SU-DHL-6 (cell line): ENCODE measurements around the gene IFRD2.
A peak's percentile ranks its signal among the peaks of the same experiment; 100 is the strongest.

Experiments
- H2AFZ ChIP-seq: fragments of 200-600 bp; sonication (generic); 2 replicates; pipeline ENCODE4 v1.6.1; 2014; ENCODE audit warnings: low read depth, mild to moderate bottlenecking, moderate library complexity, mixed read lengths, antibody characterized with exemption, low read length; ENCODE audit not compliant: severe bottlenecking
- H3F3A ChIP-seq: fragments of 200-600 bp; shearing (Covaris generic); 2 replicates; pipeline ENCODE4 v1.6.0; 2016; ENCODE audit warnings: antibody characterized with exemption, mild to moderate bottlenecking; ENCODE audit not compliant: insufficient read depth
- H3K27ac ChIP-seq: fragments of 200-600 bp; sonication (generic); 2 replicates; pipeline ENCODE4 v1.5.1; 2016; ENCODE audit warnings: low read depth, mild to moderate bottlenecking, low read length, moderate library complexity, mixed read lengths
- H3K27me3 ChIP-seq: fragments of 200-600 bp; sonication (generic), shearing (Covaris generic); 2 replicates; pipeline ENCODE4 v1.6.0; 2014; ENCODE audit warnings: mild to moderate bottlenecking, low read length
- H3K36me3 ChIP-seq: fragments of 200-600 bp; sonication (generic); 2 replicates; pipeline ENCODE4 v1.6.1; 2014; ENCODE audit warnings: mild to moderate bottlenecking, low read length, mixed read lengths
- H3K4me2 ChIP-seq: fragments of 300-600, 200-600 bp; shearing (Covaris generic), sonication (generic); 2 replicates; pipeline ENCODE4 v1.6.0; 2014; ENCODE audit warnings: low read length, low read depth, mild to moderate bottlenecking; ENCODE audit not compliant: poor library complexity, severe bottlenecking
- H3K4me3 ChIP-seq: fragments of 200-600 bp; sonication (generic); 2 replicates; pipeline ENCODE4 v1.5.1; 2014; ENCODE audit warnings: antibody characterized with exemption, low read length, mild to moderate bottlenecking, mixed read lengths; ENCODE audit not compliant: insufficient read depth, poor library complexity, severe bottlenecking
- H3K79me2 ChIP-seq: fragments of 200-600 bp; sonication (generic); 2 replicates; pipeline ENCODE4 v1.6.1; 2014; ENCODE audit warnings: mild to moderate bottlenecking, low read length, moderate library complexity; ENCODE audit not compliant: insufficient read depth
- H3K9ac ChIP-seq: fragments of 200-600 bp; sonication (generic); 2 replicates; pipeline ENCODE4 v1.7.0; 2014; ENCODE audit warnings: mild to moderate bottlenecking, low read length
- H3K9me2 ChIP-seq: fragments of 200-600 bp; sonication (generic); replicated peaks from 2 replicates; pipeline ENCODE4 v1.6.1; 2014; ENCODE audit warnings: low read length; ENCODE audit not compliant: insufficient read depth
- H3K9me3 ChIP-seq: fragments of 200-600 bp; sonication (generic); 2 replicates; pipeline ENCODE4 v1.6.1; 2014; ENCODE audit warnings: low read length, mixed read lengths; ENCODE audit not compliant: insufficient read depth
- H4K20me1 ChIP-seq: fragments of 200-600 bp; sonication (generic); 2 replicates; pipeline ENCODE4 v1.6.1; 2014; ENCODE audit warnings: low read depth, mild to moderate bottlenecking, antibody characterized with exemption, low read length, moderate library complexity, mixed read lengths
- CTCF ChIP-seq: fragments of 200-600 bp; sonication (generic); IDR thresholded peaks from one replicate; pipeline ENCODE4 v1.5.1; 2017; ENCODE audit warnings: antibody characterized with exemption, mild to moderate bottlenecking, low read length, moderate library complexity; ENCODE audit not compliant: insufficient read depth, poor library complexity, severe bottlenecking
- EZH2phosphoT487 ChIP-seq: fragments of 200-600 bp; sonication (generic), shearing (Covaris generic); conservative IDR thresholded peaks from 2 replicates; pipeline ENCODE4 v1.6.1; 2018; ENCODE audit warnings: mild to moderate bottlenecking, antibody characterized with exemption, low read length, moderate library complexity, mixed read lengths

The IFRD2 gene

DNA sequence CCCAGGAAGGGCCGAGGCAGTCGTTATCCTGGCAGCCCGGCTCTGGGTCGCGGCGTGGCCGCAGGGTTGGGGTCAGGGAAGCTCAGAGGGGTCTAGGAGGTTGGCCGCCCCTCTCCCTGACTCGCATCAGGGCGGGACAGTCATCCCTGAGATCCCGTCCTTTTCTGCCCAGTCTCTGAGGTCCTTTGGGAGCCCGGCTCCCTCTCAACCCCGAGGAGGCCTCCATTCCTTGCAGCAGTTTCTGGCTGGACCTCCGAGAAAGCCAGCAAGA lies 29.8 kb upstream of the IFRD2 start:
- no peak overlapping the region for H3K27ac ChIP-seq
- peaks cover 4% of the 10 kb centered on the region for H3K79me2 ChIP-seq
- H3K4me3 ChIP-seq, result peak overlapping the region; percentile 87
- TF ChIP-seq CTCF (no peak), EZH2phosphoT487 (no peak)
- H3F3A ChIP-seq, result no peaks in the 10 kb centered on the region
- H3K9ac ChIP-seq, result 0 out of 2 replicates have a peak overlapping the region, but pooled peaks have one; percentile 81
- no peaks in the 10 kb centered on the region for H3K27me3 ChIP-seq
- H3K4me2 ChIP-seq, result peak overlapping the region; percentile 92
- peak overlapping the region; percentile 96 for H2AFZ ChIP-seq
- no peaks in the 10 kb centered on the region for H4K20me1 ChIP-seq
- H3K9me3 ChIP-seq, result no peaks in the 10 kb centered on the region
- no peaks in the 10 kb centered on the region for H3K36me3 ChIP-seq
- H3K9me2 ChIP-seq, result no peaks in the 10 kb centered on the region

GRCh38 chr3:50321336-50322114 lies 29.3 kb upstream of the IFRD2 start:
- Histone ChIP-seq H3K9ac (peak overlapping the region; percentile 81), H3K9me3 (no peaks in the 10 kb centered on the region), H3K9me2 (no peaks in the 10 kb centered on the region), H3K4me3 (peak overlapping the region; percentile 87), H4K20me1 (no peaks in the 10 kb centered on the region), H3K27me3 (no peaks in the 10 kb centered on the region), H2AFZ (peak overlapping the region; percentile 96), H3K4me2 (peak overlapping the region; percentile 92), H3K79me2 (no peaks in the 10 kb centered on the region), H3K27ac (peak overlapping the region; percentile 80), H3K36me3 (no peaks in the 10 kb centered on the region), H3F3A (no peaks in the 10 kb centered on the region)
- TF ChIP-seq EZH2phosphoT487 (no peak), CTCF (no peak)

GRCh38 chr3:50320853-50321335 lies 28.7 kb upstream of the IFRD2 start:
- Histone ChIP-seq H3K9ac (peak overlapping the region; percentile 81), H3F3A (no peaks in the 10 kb centered on the region), H3K36me3 (no peaks in the 10 kb centered on the region), H2AFZ (peak overlapping the region; percentile 96), H3K27ac (peak overlapping the region; percentile 80), H3K9me3 (no peaks in the 10 kb centered on the region), H3K4me2 (peak overlapping the region; percentile 92), H3K27me3 (no peaks in the 10 kb centered on the region), H3K9me2 (no peaks in the 10 kb centered on the region), H3K79me2 (no peaks in the 10 kb centered on the region), H4K20me1 (no peaks in the 10 kb centered on the region), H3K4me3 (peak overlapping the region; percentile 87)
- TF ChIP-seq CTCF (no peak), EZH2phosphoT487 (no peak)
